Fibroblast of lung (primary cell): ENCODE results near the gene ADGRE3.

Experiments
- EZH2 ChIP-seq: IDR thresholded peaks from 2 replicates; pipeline ENCODE4 v1.5.1; 2012; ENCODE audit warnings: low read length, control low read depth, mild to moderate bottlenecking; ENCODE audit errors: missing control alignments
- TF ChIP-seq, protein P1 (sequence below), 2 donors: IDR thresholded peaks in 1 of 2; conservative IDR thresholded peaks in 1 of 2; 1 replicate in 1 of 2; 2 replicates in 1 of 2; pipeline ENCODE4 v1.5.1; 2011 to 2012; ENCODE audit warnings: low read length in 2 of 2, control low read depth in 1 of 2, inconsistent platforms in 1 of 2, low read depth in 1 of 2, mild to moderate bottlenecking in 1 of 2

DNA sequence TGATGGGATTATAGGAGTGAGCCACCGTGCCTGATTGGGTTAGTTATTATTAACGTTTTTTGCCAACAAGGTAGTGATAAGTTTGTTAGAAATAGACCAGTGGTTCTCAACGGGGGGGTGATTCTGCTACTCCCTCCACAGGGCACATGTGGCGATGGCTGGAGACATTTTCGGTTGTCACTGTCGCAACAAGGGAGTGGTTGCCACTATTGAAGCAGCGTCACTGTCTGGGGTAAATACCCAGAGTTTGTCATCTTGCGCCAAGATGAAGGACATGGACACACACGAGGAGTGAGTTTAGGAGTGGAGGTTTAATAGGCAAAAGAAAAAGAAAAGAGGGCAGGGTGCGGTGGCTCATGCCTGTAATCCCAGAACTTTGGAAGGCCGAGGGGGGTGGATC, 18.9 kb downstream of the ADGRE3 start:
- TF ChIP-seq, protein P1, sequence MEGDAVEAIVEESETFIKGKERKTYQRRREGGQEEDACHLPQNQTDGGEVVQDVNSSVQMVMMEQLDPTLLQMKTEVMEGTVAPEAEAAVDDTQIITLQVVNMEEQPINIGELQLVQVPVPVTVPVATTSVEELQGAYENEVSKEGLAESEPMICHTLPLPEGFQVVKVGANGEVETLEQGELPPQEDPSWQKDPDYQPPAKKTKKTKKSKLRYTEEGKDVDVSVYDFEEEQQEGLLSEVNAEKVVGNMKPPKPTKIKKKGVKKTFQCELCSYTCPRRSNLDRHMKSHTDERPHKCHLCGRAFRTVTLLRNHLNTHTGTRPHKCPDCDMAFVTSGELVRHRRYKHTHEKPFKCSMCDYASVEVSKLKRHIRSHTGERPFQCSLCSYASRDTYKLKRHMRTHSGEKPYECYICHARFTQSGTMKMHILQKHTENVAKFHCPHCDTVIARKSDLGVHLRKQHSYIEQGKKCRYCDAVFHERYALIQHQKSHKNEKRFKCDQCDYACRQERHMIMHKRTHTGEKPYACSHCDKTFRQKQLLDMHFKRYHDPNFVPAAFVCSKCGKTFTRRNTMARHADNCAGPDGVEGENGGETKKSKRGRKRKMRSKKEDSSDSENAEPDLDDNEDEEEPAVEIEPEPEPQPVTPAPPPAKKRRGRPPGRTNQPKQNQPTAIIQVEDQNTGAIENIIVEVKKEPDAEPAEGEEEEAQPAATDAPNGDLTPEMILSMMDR (conservative IDR thresholded peaks at IDR 0.05 in 1 of 2, IDR thresholded peaks at IDR 0.05 in 1 of 2; ENCODE audit: low read depth in 1 of 2, low read length in 2 of 2) = no peak
- TF ChIP-seq EZH2 = no peak
